Activated T-cell treated with anti-CD3 and anti-CD28 coated beads for 4 hours (primary cell): Measurements from ENCODE around the gene HCN3.
"Not testable (repeated sequence)": the region's sequence is repeated elsewhere in the genome, so short reads cannot be mapped to it uniquely, and the experiment has no call there.

Source experiments
- DNase-seq: peaks from one replicate; pipeline ENCODE4 v3.0.0-alpha.2; 2020

The HCN3 gene

DNA sequence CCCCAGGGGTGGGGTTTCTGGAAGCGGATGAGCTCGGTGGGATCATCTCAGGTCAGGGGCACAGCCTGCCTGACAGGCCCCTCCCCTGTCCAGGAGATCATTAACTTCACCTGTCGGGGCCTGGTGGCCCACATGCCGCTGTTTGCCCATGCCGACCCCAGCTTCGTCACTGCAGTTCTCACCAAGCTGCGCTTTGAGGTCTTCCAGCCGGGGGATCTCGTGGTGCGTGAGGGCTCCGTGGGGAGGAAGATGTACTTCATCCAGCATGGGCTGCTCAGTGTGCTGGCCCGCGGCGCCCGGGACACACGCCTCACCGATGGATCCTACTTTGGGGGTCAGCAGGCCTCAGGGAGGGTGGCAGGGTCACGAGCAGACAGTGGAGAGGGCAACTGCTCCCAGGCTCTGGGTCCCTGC, 8.4 kb downstream of the HCN3 start:
- DNase-seq = no peak

- DNase-seq = no peak
Observed at GRCh38 chr1:155286544-155286943, 9.3 kb downstream of the HCN3 start.

DNA sequence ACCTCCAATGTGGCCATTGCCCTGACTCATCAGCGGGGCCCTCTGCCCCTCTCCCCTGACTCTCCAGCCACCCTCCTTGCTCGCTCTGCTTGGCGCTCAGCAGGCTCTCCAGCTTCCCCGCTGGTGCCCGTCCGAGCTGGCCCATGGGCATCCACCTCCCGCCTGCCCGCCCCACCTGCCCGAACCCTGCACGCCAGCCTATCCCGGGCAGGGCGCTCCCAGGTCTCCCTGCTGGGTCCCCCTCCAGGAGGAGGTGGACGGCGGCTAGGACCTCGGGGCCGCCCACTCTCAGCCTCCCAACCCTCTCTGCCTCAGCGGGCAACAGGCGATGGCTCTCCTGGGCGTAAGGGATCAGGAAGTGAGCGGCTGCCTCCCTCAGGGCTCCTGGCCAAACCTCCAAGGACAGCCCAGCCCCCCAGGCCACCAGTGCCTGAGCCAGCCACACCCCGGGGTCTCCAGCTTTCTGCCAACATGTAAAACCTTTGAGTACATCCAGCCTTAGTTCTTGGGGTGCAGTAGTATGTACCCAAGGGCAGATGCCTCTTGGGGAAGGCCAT, 10.8 kb downstream of the HCN3 start:
- no peak for DNase-seq

GRCh38 chr1:155291006-155291405, 13.7 kb downstream of the HCN3 start:
- DNase-seq = not testable (repeated sequence)

DNA sequence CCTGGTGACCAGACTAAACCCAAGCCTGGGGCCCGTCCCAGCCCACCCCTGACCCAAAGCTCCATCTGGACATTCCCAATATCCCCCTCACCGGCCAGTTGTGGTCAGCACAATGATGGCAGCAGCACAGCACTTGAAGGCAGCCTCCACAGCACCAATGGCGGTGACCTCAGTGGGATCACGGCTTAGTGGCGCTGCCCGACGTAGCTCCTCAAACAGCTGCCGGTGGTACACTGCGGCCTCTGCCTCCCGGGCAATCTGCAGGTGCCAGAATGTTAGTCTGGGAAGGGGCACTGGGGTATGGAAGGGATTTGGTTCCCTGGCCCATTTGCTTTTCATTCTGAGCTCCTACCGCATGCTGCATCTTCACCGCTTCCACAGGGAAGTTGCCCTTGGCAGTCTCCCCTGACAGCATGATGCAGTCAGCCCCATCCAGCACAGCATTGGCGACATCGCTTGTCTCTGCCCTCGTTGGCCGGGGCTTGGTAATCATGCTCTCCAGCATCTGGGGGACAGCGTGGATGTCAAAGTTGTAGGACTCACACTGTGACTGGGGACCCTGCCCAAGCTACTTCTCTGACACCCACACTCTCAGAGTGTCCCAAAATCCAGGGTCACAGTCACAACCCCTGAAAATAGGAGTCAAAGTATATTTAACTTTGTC, 16.0 kb downstream of the HCN3 start:
- no peak for DNase-seq

- no peak for DNase-seq
Observed at GRCh38 chr1:155294520-155295182, 17.4 kb downstream of the HCN3 start.

DNA sequence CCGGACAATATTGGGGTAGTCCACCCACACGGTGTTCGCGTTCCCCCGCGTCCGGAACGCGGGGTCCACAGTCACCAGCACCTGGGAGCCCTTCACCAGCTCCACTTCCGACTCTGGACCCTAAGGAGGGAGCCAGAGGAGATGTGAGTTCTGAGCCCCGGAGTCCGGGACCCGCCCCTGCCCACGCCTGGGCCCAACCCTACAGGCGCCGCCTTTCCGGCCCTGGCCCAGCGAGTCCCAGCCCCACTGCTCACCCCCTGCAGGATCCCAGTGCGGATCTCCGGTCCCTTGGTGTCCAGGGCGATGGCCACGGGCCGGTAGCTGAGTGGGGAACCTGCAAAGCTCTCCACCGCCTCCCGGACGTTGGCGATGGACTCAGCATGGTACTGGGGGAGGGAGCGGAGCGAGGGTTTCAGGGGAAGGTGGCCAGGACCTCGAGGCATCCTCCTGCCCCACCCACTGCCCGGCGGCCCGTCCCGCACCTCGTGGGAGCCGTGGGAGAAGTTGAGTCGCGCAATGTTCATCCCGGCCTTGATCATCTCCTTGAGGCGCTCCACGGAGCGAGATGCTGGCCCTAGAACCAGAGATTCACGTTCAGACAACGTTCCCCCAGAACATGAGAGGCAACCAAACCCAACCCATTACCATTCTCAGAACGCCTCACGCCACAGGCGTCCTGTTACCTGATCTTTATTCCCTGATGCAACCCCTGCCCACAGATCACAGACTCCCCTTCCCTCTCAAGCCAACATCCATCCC, 18.1 kb downstream of the HCN3 start:
- no peak for DNase-seq

DNA sequence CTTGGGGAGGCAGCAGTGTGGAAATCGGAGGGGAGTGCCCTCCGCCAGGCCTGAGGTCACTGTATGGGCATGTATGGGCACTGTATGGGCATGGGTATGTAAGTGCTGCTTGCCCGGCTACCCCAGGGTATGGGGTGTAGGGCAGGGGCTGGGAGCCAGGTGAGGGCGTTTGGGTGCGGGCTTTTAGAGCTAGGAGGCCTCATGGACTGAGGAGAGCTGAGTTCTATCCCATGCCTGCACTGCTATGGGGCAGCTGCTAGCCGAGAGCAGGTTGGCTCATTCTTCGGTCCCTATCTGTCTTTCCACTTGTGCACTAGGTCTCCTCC, 18.6 kb downstream of the HCN3 start:
- no peak for DNase-seq

DNA sequence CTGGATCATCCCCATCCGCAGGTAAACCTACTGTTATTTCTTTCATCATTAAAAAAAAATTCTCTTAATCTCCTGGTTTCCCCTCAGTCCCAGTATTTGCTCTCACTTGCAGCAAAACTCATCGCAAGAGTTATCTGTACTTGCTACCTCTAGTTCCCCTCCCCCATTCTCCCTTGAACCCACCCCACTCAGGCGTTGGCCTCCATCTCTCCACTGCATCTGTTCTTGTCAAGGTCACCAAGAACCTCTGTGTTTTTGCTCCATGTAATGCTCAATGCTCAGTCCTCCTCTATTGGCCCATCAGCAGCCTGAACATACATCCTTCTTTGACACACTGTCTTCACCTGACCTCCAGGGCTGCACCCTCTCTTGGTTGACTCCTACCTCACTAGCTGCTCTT, 19.4 kb downstream of the HCN3 start:
- DNase-seq = no peak

- DNase-seq = no peak
Observed at GRCh38 chr1:155297384-155297783, 20.1 kb downstream of the HCN3 start.

DNA sequence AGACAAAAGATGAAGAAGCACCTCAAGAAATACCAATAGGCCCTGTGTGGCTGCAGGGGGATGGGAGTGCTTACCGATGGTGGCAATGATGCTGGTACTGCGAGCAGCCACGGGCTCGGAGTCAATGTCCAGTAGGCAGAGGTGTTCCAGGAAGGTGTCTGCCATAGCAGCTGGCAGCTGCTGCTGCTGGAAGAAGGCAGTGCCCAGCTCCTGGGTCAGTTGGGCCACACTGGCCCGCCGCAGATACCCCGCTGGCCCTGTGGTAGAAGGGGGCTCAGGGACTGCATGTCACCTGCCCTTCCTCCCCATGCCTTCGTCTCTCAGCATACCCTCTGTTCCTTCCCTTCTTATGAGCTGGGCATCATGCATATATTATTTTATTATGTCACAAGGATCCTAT, 22.8 kb downstream of the HCN3 start:
- no peak for DNase-seq

DNA sequence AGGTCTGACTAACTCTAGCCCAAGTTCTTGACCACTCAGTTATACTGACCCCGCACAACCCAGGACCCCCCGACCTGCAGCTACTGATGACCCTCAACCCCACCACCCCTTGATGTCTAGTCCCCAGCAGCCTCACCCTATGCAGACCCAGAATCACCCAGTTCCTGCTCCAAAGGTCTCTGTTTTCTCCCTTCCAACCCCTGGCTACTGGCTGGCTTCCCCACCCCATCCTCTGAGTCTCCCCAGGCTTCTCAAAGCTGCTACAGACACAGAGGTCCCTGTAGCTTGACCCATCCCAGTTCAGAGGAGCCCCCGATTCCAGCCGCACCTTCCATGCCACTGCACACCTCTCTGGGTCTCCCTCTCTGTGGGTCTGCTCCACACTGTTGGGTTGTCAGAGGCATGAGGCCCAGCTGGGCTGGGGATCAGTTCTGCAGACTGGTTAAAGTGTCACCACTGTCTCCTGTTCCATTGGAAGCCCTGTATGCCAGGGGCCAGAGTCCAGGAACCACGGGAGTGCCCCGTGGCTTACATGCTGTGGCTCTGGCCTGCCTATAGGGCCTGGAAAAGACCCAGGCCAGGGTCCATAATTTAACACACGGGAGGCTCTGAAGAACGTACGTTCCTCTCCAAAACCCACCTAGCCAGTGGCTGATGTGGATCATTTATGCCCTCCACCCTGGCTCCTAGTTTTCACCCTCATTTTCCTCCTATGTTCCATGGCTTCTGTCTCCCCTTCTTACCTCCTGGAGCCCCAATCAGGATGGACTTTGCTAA, 23.5 kb downstream of the HCN3 start:
- DNase-seq = no peak

- DNase-seq = no peak
Observed at GRCh38 chr1:155301342-155301841, 24.1 kb downstream of the HCN3 start, which contains the start of gene PKLR. PKLR (minus strand) TSS chr1:155301438; CDS start chr1:155301395, 43 bp downstream.

- DNase-seq = no peak
Observed at GRCh38 chr1:155304558-155305063, 27.3 kb downstream of the HCN3 start.

DNA sequence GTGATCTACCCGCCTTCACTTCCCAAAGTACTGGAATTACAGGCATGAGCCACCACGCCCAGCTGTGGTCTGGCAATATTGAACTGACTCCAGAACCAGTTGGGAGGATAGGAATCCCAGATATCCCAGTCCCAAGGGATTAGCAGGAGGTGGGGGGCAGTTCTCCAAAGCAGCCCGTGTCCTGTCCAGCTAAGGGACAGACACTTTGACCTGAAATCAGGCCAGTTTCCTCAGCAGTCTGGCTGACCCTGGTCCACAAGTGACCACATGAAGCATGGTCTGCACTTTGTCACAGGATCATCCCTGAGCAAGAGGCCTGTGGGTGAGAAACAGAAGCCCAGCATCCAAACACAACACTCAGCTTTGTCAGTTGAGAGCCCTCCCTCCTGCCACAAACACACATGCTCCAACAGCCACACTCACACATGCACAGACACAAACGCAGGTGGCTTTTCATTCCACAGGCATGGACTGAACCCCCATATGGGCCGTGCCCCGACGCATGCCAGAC, 28.7 kb downstream of the HCN3 start:
- DNase-seq = no peak

GRCh38 chr1:155307247-155307740, 30.0 kb downstream of the HCN3 start:
- no peak for DNase-seq

GRCh38 chr1:155308493-155309422, 31.5 kb downstream of the HCN3 start, which contains the start of gene FDPS:
FDPS (plus strand) TSS chr1:155308866; CDS start chr1:155309790, 924 bp downstream.
- peak; percentile 88 for DNase-seq

DNA sequence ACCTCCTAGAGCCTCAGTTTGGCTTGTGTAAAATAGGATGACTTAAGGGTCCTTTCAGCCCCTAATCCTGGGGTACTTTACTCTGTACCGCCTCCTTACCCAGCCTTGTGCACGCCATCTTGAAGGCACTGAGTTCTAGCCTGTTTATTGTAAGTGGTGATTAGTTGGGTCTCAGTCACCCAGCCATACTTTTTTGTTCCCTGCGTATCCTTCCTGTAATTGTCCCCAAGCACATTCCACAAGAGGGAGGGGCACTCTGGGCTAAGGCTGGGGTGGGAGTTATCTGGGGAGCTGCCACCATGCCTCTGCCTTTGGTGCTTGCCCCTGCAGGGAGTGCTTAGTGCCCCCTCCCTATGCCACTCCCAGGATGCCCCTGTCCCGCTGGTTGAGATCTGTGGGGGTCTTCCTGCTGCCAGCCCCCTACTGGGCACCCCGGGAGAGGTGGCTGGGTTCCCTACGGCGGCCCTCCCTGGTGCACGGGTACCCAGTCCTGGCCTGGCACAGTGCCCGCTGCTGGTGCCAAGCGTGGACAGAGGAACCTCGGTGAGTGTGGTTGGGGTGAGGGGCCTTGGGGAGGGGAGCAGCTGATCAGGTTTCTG, 32.3 kb downstream of the HCN3 start:
- DNase-seq = no peak

- no peak for DNase-seq
Observed at GRCh38 chr1:155313261-155313660, 36.0 kb downstream of the HCN3 start.

- DNase-seq = no peak
Observed at GRCh38 chr1:155316922-155317321, 39.7 kb downstream of the HCN3 start.
